Smooth muscle cell (in vitro differentiated cells): ENCODE measurements around the gene TMEM51. TPM values are rescaled to one million over a fixed set of nuclear protein-coding genes. Genes with fewer than 3 reads are reported as not detected.

Source experiments
- DNase-seq: peaks from one replicate; lab custom pipeline; 2025; ENCODE audit not compliant: unreplicated experiment; lab: John Stamatoyannopoulos, UW
- H2AFZ ChIP-seq: fragments of 200-600 bp; sonication (generic); 2 replicates; pipeline ENCODE4 v1.6.0; 2016; ENCODE audit warnings: antibody characterized with exemption, low read depth, mild to moderate bottlenecking
- H3F3A ChIP-seq: fragments of 200-600 bp; sonication (generic); 2 replicates; pipeline ENCODE4 v1.6.0; 2017; ENCODE audit warnings: antibody characterized with exemption, low read depth
- H3K27ac ChIP-seq: fragments of 200-600 bp; sonication (generic); 2 replicates; pipeline ENCODE4 v1.5.1; 2016; ENCODE audit warnings: low read depth, mild to moderate bottlenecking
- H3K27me3 ChIP-seq: fragments of 200-600 bp; sonication (generic); 2 replicates; pipeline ENCODE4 v1.6.1; 2016; ENCODE audit warnings: low read depth, mild to moderate bottlenecking
- H3K36me3 ChIP-seq: fragments of 200-600 bp; sonication (generic); 2 replicates; pipeline ENCODE4 v1.5.1; 2016; ENCODE audit warnings: low read depth
- H3K4me1 ChIP-seq: fragments of 200-600 bp; sonication (generic); 2 replicates; pipeline ENCODE4 v1.5.1; 2016; ENCODE audit warnings: low read depth
- H3K4me2 ChIP-seq: fragments of 200-600 bp; sonication (generic); 2 replicates; pipeline ENCODE4 v1.6.0; 2016; ENCODE audit warnings: mild to moderate bottlenecking
- H3K4me3 ChIP-seq: fragments of 200-600 bp; sonication (generic); 2 replicates; pipeline ENCODE4 v1.5.1; 2016; ENCODE audit warnings: mild to moderate bottlenecking
- H3K79me2 ChIP-seq: fragments of 200-600 bp; sonication (generic); 2 replicates; pipeline ENCODE4 v1.6.0; 2016; ENCODE audit warnings: low read depth, mild to moderate bottlenecking
- H3K9ac ChIP-seq: fragments of 200-600 bp; sonication (generic); 2 replicates; pipeline ENCODE4 v1.6.0; 2016; ENCODE audit warnings: low read depth
- H3K9me3 ChIP-seq: fragments of 200-600 bp; sonication (generic); replicated peaks from 2 replicates; pipeline ENCODE4 v1.5.1; 2016; ENCODE audit warnings: low read depth
- H4K20me1 ChIP-seq: fragments of 200-600 bp; sonication (generic); 2 replicates; pipeline ENCODE4 v1.6.0; 2016; ENCODE audit warnings: low read depth
- CTCF ChIP-seq: fragments of 200-600 bp; sonication (generic); IDR thresholded peaks from 2 replicates; pipeline ENCODE4 v1.5.1; 2017; ENCODE audit warnings: borderline replicate concordance, mild to moderate bottlenecking, antibody characterized with exemption; ENCODE audit not compliant: insufficient read depth, poor library complexity, severe bottlenecking
- WGBS: methylation state at CpG from one replicate; pipeline ENCODE4 v1.1.7; 2016; ENCODE audit warnings: low lambda C conversion rate; 5-methylcytosine and 5-hydroxymethylcytosine counted together
- polyA plus RNA-seq: library from polyadenylated mRNA; unstranded; fragments of >200 nt; fragmentation: Nextera tagmentation; extraction: Ambion mirVana; gene quantifications from 2 replicates; pipeline ENCODE4 v1.2.1, GENCODE V29; 2016
- total RNA-seq: library from RNA; depleted of rRNA; stranded (reverse); fragments of >200 nt; gene quantifications from 2 replicates; pipeline ENCODE4 v1.2.3, GENCODE V29; 2014

TMEM51 gene
- total and polyA plus RNA-seq, 2 experiments from 2014 or later = 9.8 to 10.4 TPM

- WGBS = 93% methylated on average over 5 of the region's 5 CpGs
- Histone ChIP-seq H3K4me3 (no peak overlapping the region), H3F3A (no peaks in the 10 kb centered on the region), H3K9ac (no peak overlapping the region), H3K4me1 (no peaks in the 10 kb centered on the region), H4K20me1 (no peaks in the 10 kb centered on the region), H3K27me3 (no peaks in the 10 kb centered on the region), H2AFZ (no peak overlapping the region), H3K9me3 (peaks cover 6% of the 10 kb centered on the region), H3K27ac (no peak overlapping the region), H3K4me2 (no peak overlapping the region), H3K79me2 (no peaks in the 10 kb centered on the region), H3K36me3 (no peaks in the 10 kb centered on the region)
- no peak for DNase-seq
- TF ChIP-seq CTCF = no peak
Measured at GRCh38 chr1:15262706-15263105, 109.2 kb downstream of the TMEM51 start.

- no peak overlapping the region for H3K27ac ChIP-seq
- H3K9me3 ChIP-seq = peaks cover 6% of the 10 kb centered on the region
- no peak overlapping the region for H3K4me2 ChIP-seq
- no peaks in the 10 kb centered on the region for H3K4me1 ChIP-seq
- no peaks in the 10 kb centered on the region for H3K27me3 ChIP-seq
- H3K9ac ChIP-seq = no peak overlapping the region
- no peak overlapping the region for H2AFZ ChIP-seq
- TF ChIP-seq CTCF = no peak
- H3K79me2 ChIP-seq = no peaks in the 10 kb centered on the region
- H4K20me1 ChIP-seq = no peaks in the 10 kb centered on the region
- H3F3A ChIP-seq = no peaks in the 10 kb centered on the region
- H3K4me3 ChIP-seq = no peak overlapping the region
- no peaks in the 10 kb centered on the region for H3K36me3 ChIP-seq
- 65% methylated on average over 2 of the region's 2 CpGs for WGBS
- no peak for DNase-seq
Measured at GRCh38 chr1:15264769-15265168, 111.2 kb downstream of the TMEM51 start.

Other genes with a start within 250 kb of the TMEM51 start
- 0.31 TPM in 1 of 2 replicates, not detected in the other for gene FHAD1, start 93.5 kb downstream of the TMEM51 start, total RNA-seq
- 0.33 and 0.48 TPM in 2 replicates for gene FHAD1, start 93.5 kb downstream of the TMEM51 start, polyA plus RNA-seq